Measurements from ENCODE around the gene TNNI3. TPM values are rescaled to one million over a fixed set of nuclear protein-coding genes. Genes with fewer than 3 reads are reported as not detected.

The TNNI3 gene
- total and polyA plus RNA-seq, 2 donors (not counting 3 experiments of a cell fraction or from before 2014, with no cell fraction given) = not detected

- peak overlapping the region; percentile 48 for H3K4me2 ChIP-seq (ENCODE audit: insufficient read depth, low read length)
- no peaks in the 10 kb centered on the region for H3K36me3 ChIP-seq (ENCODE audit: control insufficient read depth in 2 of 2, extremely low read depth in 1 of 2, insufficient read depth in 2 of 2, low read length in 2 of 2)
- ChIA-PET CTCF (interaction anchor here (0.6 to 1.7 kb wide), 2 partner anchors 14 to 470 kb away, joined by 4 to 6 read pairs; no protein-coding TSS in a partner anchor), POLR2A (no interaction called here)
- no peak overlapping the region for H3K9ac ChIP-seq (replicated peaks; ENCODE audit: extremely low read depth, insufficient read depth, low read length)
- peak overlapping the region; percentile 17 to 30 (median 19) for H3K4me3 ChIP-seq (replicated peaks in 1 of 3; ENCODE audit: insufficient read depth in 1 of 3, low read depth in 1 of 3, low read length in 3 of 3)
- no peaks in the 10 kb centered on the region for H3K9me3 ChIP-seq (replicated peaks; ENCODE audit: control insufficient read depth, insufficient read depth, low read length)
- intact Hi-C loops (cut with micrococcal nuclease) (no loop called here), dilution Hi-C loops (cut with MboI; ENCODE audit: extremely low pct_ligation_motif_present, low sequenced_read_pairs) (no loop called here)
- H3K9me1 ChIP-seq (replicated peaks; ENCODE audit: control insufficient read depth, extremely low read depth, insufficient read depth, low read length) = no peaks in the 10 kb centered on the region
- TF ChIP-seq FOS (IDR thresholded peaks at IDR 0.05; ENCODE audit: borderline replicate concordance, insufficient read depth, low read length) (no peak), CTCF (IDR thresholded peaks at IDR 0.05; ENCODE audit: extremely low read depth in 1 of 2, insufficient read depth in 1 of 2, low read depth in 1 of 2, low read length in 2 of 2) (no peak), POLR2A (IDR thresholded peaks at IDR 0.05; ENCODE audit: low read depth, low read length) (no peak), GATA2 (IDR thresholded peaks at IDR 0.05; ENCODE audit: insufficient read depth, insufficient read length, low read depth, low read length) (no peak), JUN (IDR thresholded peaks at IDR 0.05; ENCODE audit: borderline replicate concordance, insufficient read depth, insufficient read length, low read depth) (no peak), EZH2 (IDR thresholded peaks at IDR 0.05; ENCODE audit: borderline replicate concordance, low read depth, low read length, severe bottlenecking) (no peak), POLR2AphosphoS5 (IDR thresholded peaks at IDR 0.05; ENCODE audit: insufficient read depth, low read depth, low read length) (no peak), MYC (IDR thresholded peaks at IDR 0.05; ENCODE audit: low read depth, low read length) (no peak), MAX (IDR thresholded peaks at IDR 0.05; ENCODE audit: insufficient read depth, insufficient read length) (no peak)
- no peaks in the 10 kb centered on the region for H3K79me2 ChIP-seq (ENCODE audit: control insufficient read depth, insufficient read depth, low read length)
- peaks cover 26 to 35% of the 10 kb centered on the region in 2 experiments for H3K27me3 ChIP-seq (ENCODE audit: control insufficient read depth in 2 of 2, insufficient read depth in 2 of 2, low read length in 2 of 2)
- DNase-seq (ENCODE audit: low read depth, low spot score) (no peak), FAIRE-seq (peak; percentile 69)
- no peaks in the 10 kb centered on the region for H3K4me1 ChIP-seq (ENCODE audit: control insufficient read depth, extremely low read depth, insufficient read depth, low read length)
- H4K20me1 ChIP-seq (replicated peaks; ENCODE audit: control insufficient read depth, extremely low read depth, insufficient read depth, low read length) = no peaks in the 10 kb centered on the region
- H2AFZ ChIP-seq (ENCODE audit: low read depth, low read length) = peak overlapping the region; percentile 74
- H3K27ac ChIP-seq (ENCODE audit: insufficient read depth, low read depth, low read length) = no peak overlapping the region
- BruUV-seq (replicated peaks) = no TSS peak
Observed at GRCh38 chr19:55173714-55174409, 16.3 kb upstream of the TNNI3 start.
